Subcutaneous abdominal adipose tissue (tissue), 5 donors: ENCODE data around the gene SPTLC1.

ENCODE experiments used
- H3K27ac ChIP-seq: one replicate; pipeline ENCODE4 v1.7.0; 2013; ENCODE audit warnings: low read depth, mild to moderate bottlenecking, inconsistent platforms, low read length, moderate library complexity
- H3K27me3 ChIP-seq, 5 donors: one replicate each; pipeline ENCODE4 v1.7.0; 2013; ENCODE audit warnings: low read length in 5 of 5, inconsistent platforms in 1 of 5; ENCODE audit not compliant: control insufficient read depth in 5 of 5, insufficient read depth in 4 of 5
- H3K36me3 ChIP-seq, 5 donors: one replicate each; pipeline ENCODE4 v1.7.0; 2013; ENCODE audit warnings: low read length in 5 of 5; ENCODE audit not compliant: control insufficient read depth in 5 of 5, insufficient read depth in 5 of 5
- H3K4me1 ChIP-seq, 5 donors: one replicate each; pipeline ENCODE4 v1.7.0; 2013; ENCODE audit warnings: low read length in 5 of 5, mild to moderate bottlenecking in 3 of 5, moderate library complexity in 1 of 5; ENCODE audit not compliant: control insufficient read depth in 5 of 5, insufficient read depth in 5 of 5
- H3K4me3 ChIP-seq, 5 donors: one replicate each; pipeline ENCODE4 v1.7.0; 2013; ENCODE audit warnings: low read length in 5 of 5, low read depth in 1 of 5
- H3K9ac ChIP-seq, 5 donors: one replicate each; pipeline ENCODE4 v1.7.0; 2013; ENCODE audit warnings: low read length in 5 of 5, mild to moderate bottlenecking in 4 of 5, moderate library complexity in 3 of 5
- H3K9me3 ChIP-seq, 5 donors: one replicate each; pipeline ENCODE4 v1.7.0; 2013; ENCODE audit warnings: low read length in 5 of 5; ENCODE audit not compliant: control insufficient read depth in 5 of 5
- donor health status: healthy.
- donor health status: healthy.
- donor health status: healthy.
- donor health status: healthy.
- donor health status: healthy.

The SPTLC1 gene

GRCh38 chr9:92100237-92100911, 14.8 kb downstream of the SPTLC1 start:
- peaks cover 0 to 15% (median 10%) of the 10 kb centered on the region in 5 donors for H3K36me3 ChIP-seq
- no peaks in the 10 kb centered on the region for H3K9me3 ChIP-seq
- no peak overlapping the region for H3K9ac ChIP-seq
- no peak overlapping the region for H3K27ac ChIP-seq
- H3K27me3 ChIP-seq = no peaks in the 10 kb centered on the region
- no peak overlapping the region for H3K4me3 ChIP-seq
- H3K4me1 ChIP-seq = peaks cover 0 to 3% (median 0%) of the 10 kb centered on the region in 5 donors

- H3K4me3 ChIP-seq = peak overlapping the region in 2 of 5 donors; percentile 50 to 55
- H3K27me3 ChIP-seq = no peaks in the 10 kb centered on the region
- peak overlapping the region; percentile 17 for H3K27ac ChIP-seq
- H3K36me3 ChIP-seq = peaks cover 2 to 9% (median 7%) of the 10 kb centered on the region in 5 donors
- no peaks in the 10 kb centered on the region for H3K9me3 ChIP-seq
- H3K4me1 ChIP-seq = peaks cover 0 to 3% (median 0%) of the 10 kb centered on the region in 5 donors
- no peak overlapping the region for H3K9ac ChIP-seq
These were observed 16.6 kb downstream of the SPTLC1 start for GRCh38 chr9:92098638-92099037.

DNA sequence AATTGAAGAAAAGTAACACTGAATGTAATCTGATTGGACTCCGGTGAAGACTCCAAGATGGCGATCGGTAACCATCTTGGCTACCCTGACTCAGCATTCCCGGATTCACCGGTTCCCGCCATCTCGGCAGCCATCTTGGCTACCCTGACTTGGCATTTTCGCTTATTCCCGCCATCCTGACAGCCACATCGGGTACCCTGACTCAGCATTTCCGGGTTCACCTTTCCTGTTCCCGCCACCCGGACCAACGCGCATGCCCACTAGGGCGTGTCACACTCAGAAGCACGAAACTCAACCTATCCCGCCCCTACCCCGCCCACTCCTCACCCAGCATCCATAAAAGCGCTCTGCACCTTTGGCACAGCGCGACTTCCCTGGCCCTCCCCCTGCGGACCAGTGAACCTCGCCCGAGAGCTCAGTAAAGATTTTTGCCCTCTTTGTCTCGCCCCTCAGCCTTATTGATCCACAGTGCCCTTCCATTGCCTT, 17.2 kb downstream of the SPTLC1 start:
- no peaks in the 10 kb centered on the region for H3K27me3 ChIP-seq
- peaks cover under 1 to 12% (median 2%) of the 10 kb centered on the region in 5 donors for H3K36me3 ChIP-seq
- H3K9ac ChIP-seq = no peak overlapping the region
- no peaks in the 10 kb centered on the region for H3K9me3 ChIP-seq
- peak overlapping the region; percentile 17 for H3K27ac ChIP-seq
- H3K4me1 ChIP-seq = peaks cover 0 to 3% (median 0%) of the 10 kb centered on the region in 5 donors
- H3K4me3 ChIP-seq = peak overlapping the region in 4 of 5 donors; percentile 8 to 55 (median 51)

GRCh38 chr9:92095236-92095635, 20.0 kb downstream of the SPTLC1 start:
- H3K4me1 ChIP-seq = peaks cover 0 to 3% (median 0%) of the 10 kb centered on the region in 5 donors
- no peaks in the 10 kb centered on the region for H3K9me3 ChIP-seq

DNA sequence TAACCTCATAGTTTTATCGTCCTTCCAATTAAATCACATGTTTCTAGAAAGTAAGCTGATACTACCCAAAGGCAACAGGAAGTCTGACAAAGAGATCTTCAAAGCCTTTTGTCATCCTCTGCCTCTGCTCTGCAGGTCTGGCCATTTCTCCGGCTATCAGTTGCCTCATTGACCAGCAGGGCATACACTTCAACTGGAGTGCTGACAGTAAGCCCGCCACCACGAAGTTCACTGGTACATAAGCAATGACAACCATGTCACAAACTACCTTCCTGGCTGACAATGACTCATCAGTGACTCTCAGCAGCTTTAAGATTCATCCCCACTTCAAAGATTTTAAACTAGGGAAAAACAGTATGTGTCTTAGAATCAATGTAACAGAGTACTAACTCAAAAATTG, 20.6 kb downstream of the SPTLC1 start:
- Histone ChIP-seq H3K4me3 (no peak overlapping the region), H3K9ac (no peak overlapping the region), H3K4me1 (peaks cover 0 to 3% (median 0%) of the 10 kb centered on the region in 5 donors), H3K36me3 (peaks cover 0 to 12% (median 0%) of the 10 kb centered on the region in 5 donors), H3K9me3 (no peaks in the 10 kb centered on the region), H3K27ac (no peak overlapping the region), H3K27me3 (no peaks in the 10 kb centered on the region)

More at GRCh38 chr9:92095236-92095635, 20.0 kb downstream of the SPTLC1 start:
- no peak overlapping the region for H3K4me3 ChIP-seq
- H3K27me3 ChIP-seq = no peaks in the 10 kb centered on the region
- H3K9ac ChIP-seq = no peak overlapping the region
- H3K27ac ChIP-seq = no peak overlapping the region
- peaks cover 0 to 12% (median under 1%) of the 10 kb centered on the region in 5 donors for H3K36me3 ChIP-seq

- Histone ChIP-seq H3K36me3 (peaks cover 13 to 74% (median 43%) of the 10 kb centered on the region in 5 donors), H3K9me3 (no peaks in the 10 kb centered on the region), H3K4me1 (no peaks in the 10 kb centered on the region), H3K9ac (no peak overlapping the region), H3K4me3 (no peak overlapping the region), H3K27ac (no peak overlapping the region), H3K27me3 (no peaks in the 10 kb centered on the region)
These were observed 37.3 kb downstream of the SPTLC1 start for GRCh38 chr9:92077888-92078287.

DNA sequence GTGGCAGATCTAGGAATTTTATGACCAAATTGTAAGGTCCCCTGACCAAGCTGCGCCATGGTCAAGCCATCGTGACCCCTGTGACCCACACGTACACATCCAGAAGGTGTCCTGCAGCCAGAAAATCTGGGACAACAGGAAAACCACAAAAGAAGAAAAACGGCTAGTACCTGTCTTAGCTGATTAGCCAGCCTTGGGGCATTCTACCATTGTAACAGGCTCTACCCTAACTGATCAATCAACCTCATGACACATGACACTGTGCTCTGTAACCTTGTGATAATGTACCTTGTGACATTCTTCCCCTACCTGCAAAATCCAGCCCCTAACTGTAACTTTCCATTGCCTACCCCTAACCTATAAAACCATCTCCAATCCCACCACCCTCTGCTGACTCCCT, 43.6 kb downstream of the SPTLC1 start:
- Histone ChIP-seq H3K9me3 (no peaks in the 10 kb centered on the region), H3K27me3 (no peaks in the 10 kb centered on the region), H3K27ac (no peak overlapping the region), H3K9ac (no peak overlapping the region), H3K36me3 (peaks cover 19 to 81% (median 50%) of the 10 kb centered on the region in 5 donors), H3K4me3 (no peak overlapping the region), H3K4me1 (no peaks in the 10 kb centered on the region)

DNA sequence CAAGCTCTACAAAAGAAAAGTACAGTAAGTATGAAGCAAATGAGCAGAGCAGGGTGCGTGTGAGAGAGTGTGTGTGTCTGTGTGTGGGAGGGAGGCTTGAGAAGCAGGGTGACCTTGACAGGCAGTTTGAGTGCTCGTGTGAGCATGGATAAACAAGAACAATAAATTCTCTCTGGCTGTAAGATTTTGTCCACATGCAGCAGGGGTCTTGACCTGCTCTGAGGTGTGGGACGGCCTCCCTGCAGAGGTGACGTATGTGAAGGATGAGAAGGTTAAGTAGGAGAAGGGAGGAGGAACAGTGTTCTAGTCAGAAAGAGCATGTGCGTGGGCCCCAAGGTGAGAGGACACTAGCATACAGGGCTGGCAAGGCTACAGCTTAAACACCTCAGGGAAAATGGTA, 49.0 kb downstream of the SPTLC1 start:
- Histone ChIP-seq H3K27me3 (no peaks in the 10 kb centered on the region), H3K9me3 (peaks cover 7 to 20% (median 11%) of the 10 kb centered on the region in 5 donors), H3K9ac (no peak overlapping the region), H3K4me3 (no peak overlapping the region), H3K27ac (no peak overlapping the region), H3K4me1 (no peaks in the 10 kb centered on the region), H3K36me3 (peaks cover 41 to 66% (median 45%) of the 10 kb centered on the region in 5 donors)

DNA sequence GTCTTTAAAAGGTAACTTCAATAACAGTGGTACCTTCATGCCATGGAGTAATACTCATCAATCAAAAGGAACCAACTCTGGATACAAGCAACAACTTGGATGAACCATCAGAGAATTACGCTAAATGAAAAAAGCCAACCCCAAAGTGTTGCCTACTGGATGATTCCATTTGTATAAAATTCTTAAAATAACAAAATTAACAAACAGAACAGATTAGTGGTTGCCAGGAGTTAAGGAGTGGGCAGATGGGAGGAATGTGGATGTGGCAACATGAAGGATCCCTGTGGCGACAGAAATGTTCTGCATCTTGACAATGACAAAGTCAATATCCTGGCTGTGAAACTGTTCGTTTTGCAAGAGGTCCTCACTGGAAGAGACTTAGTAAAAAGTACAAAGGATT, 50.5 kb downstream of the SPTLC1 start:
- Histone ChIP-seq H3K9me3 (peaks cover 8 to 25% (median 13%) of the 10 kb centered on the region in 5 donors), H3K36me3 (peaks cover 36 to 61% (median 39%) of the 10 kb centered on the region in 5 donors)

DNA sequence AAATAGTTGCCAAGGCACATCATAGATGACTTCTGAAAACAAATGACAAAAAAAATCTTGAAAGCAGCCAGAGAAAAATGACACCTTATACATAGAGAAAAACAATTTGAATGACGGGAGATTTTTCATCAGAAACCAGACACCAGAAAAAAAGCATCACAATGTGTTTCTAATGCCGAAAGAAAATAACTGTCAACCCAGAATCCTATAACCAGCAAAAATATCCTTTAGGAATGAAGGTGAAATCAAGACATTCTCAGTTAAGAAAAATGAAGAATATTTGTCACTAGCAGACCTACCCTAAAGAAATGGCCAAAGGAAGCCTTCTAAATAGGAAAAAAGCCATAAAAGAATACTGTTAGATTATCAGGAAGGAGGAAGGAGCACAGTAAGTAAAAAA, 54.0 kb downstream of the SPTLC1 start:
- Histone ChIP-seq H3K9ac (no peak overlapping the region), H3K27me3 (no peaks in the 10 kb centered on the region), H3K4me1 (peaks cover 0 to 6% (median 0%) of the 10 kb centered on the region in 5 donors), H3K27ac (no peak overlapping the region), H3K36me3 (peaks cover 26 to 46% (median 35%) of the 10 kb centered on the region in 5 donors), H3K9me3 (peaks cover 8 to 25% (median 13%) of the 10 kb centered on the region in 5 donors), H3K4me3 (no peak overlapping the region)

More for the DNA sequence above, 50.5 kb downstream of the SPTLC1 start:
- Histone ChIP-seq H3K4me3 (no peak overlapping the region), H3K27ac (no peak overlapping the region), H3K27me3 (no peaks in the 10 kb centered on the region), H3K9ac (no peak overlapping the region), H3K4me1 (no peaks in the 10 kb centered on the region)
